GM10266 (cell line): ENCODE results near the gene PDIA6.

Experiments used
- DNase-seq: peaks from one replicate; pipeline ENCODE4 v3.0.0; 2012; ENCODE audit errors: extremely low spot score
- CTCF ChIP-seq: IDR thresholded peaks from 2 replicates; pipeline ENCODE4 v1.5.1; 2012; ENCODE audit warnings: mild to moderate bottlenecking, low read depth; ENCODE audit not compliant: control insufficient read depth, insufficient read depth; ENCODE audit errors: missing control alignments

The PDIA6 gene

GRCh38 chr2:10812362-10813162 is at the start of gene PDIA6:
Gene PDIA6, minus strand, starts transcription at chr2:10812785. Its CDS starts 89 bp downstream, at chr2:10812696.
- DNase-seq = peak; percentile 98
- TF ChIP-seq CTCF = no peak

- no peak for TF ChIP-seq CTCF
- no peak for DNase-seq
Observed at GRCh38 chr2:10862330-10862729, 49.7 kb upstream of the PDIA6 start.

- no peak for DNase-seq
- TF ChIP-seq CTCF = no peak
Observed at GRCh38 chr2:10861765-10862164, 49.2 kb upstream of the PDIA6 start.

GRCh38 chr2:10860814-10861325 is 48.3 kb upstream of the PDIA6 start:
- TF ChIP-seq CTCF = no peak
- no peak for DNase-seq

GRCh38 chr2:10860081-10860813 is 47.7 kb upstream of the PDIA6 start:
- no peak for TF ChIP-seq CTCF

GRCh38 chr2:10859278-10859677 is 46.7 kb upstream of the PDIA6 start:
- TF ChIP-seq CTCF = no peak
- no peak for DNase-seq

More at GRCh38 chr2:10860081-10860813, 47.7 kb upstream of the PDIA6 start:
- DNase-seq = no peak
